Gastroesophageal sphincter (tissue), 3 donors: ENCODE results near the gene ANKS6.

Experiments
- POLR2A ChIP-seq, 2 donors: fragments of 450-650 bp; IDR thresholded peaks; one replicate each; pipeline ENCODE4 v1.6.1; 2017; ENCODE audit warnings: antibody characterized with exemption in 2 of 2, mild to moderate bottlenecking in 2 of 2, moderate library complexity in 1 of 2
- TF ChIP-seq, protein P1 (sequence below), 4 experiments: fragments of 200-600 bp in 2 of 4; fragments of 450-650 bp in 2 of 4; sonication (generic) in 1 of 4; IDR thresholded peaks; one replicate each; pipeline ENCODE4 v1.5.1; 2017 to 2019; ENCODE audit warnings: antibody characterized with exemption in 4 of 4, mild to moderate bottlenecking in 2 of 4, moderate library complexity in 2 of 4

DNA sequence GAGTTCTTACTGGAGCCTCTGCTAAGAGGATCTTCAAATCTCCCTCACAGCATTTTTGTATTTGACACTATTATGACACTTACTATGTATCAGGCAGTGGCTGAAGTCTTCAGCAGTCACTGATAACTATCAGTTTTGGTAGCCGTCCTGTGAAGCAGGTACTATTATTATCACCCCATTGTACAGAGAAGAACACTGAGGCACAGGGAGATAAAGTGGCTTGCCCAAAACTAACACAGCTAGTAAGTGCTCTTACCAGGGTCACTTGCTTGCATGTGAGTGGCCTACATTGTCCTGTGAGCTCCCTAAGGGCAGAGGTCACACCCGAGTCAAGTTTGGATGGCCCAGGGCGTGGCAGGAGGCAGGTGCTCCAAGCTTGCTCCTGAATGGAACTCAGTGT, 104.5 kb downstream of the ANKS6 start:
- no peak for TF ChIP-seq POLR2A (IDR thresholded peaks at IDR 0.05)
- TF ChIP-seq, protein P1, sequence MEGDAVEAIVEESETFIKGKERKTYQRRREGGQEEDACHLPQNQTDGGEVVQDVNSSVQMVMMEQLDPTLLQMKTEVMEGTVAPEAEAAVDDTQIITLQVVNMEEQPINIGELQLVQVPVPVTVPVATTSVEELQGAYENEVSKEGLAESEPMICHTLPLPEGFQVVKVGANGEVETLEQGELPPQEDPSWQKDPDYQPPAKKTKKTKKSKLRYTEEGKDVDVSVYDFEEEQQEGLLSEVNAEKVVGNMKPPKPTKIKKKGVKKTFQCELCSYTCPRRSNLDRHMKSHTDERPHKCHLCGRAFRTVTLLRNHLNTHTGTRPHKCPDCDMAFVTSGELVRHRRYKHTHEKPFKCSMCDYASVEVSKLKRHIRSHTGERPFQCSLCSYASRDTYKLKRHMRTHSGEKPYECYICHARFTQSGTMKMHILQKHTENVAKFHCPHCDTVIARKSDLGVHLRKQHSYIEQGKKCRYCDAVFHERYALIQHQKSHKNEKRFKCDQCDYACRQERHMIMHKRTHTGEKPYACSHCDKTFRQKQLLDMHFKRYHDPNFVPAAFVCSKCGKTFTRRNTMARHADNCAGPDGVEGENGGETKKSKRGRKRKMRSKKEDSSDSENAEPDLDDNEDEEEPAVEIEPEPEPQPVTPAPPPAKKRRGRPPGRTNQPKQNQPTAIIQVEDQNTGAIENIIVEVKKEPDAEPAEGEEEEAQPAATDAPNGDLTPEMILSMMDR (IDR thresholded peaks at IDR 0.05) = no peak
